Suprapubic skin (tissue), 4 donors: Measurements from ENCODE around the gene TMEM267.

Source experiments
- CTCF ChIP-seq, 2 donors: fragments of 200-600 bp in 1 of 2; fragments of 450-650 bp in 1 of 2; sonication (generic) in 1 of 2; IDR thresholded peaks; one replicate each; pipeline ENCODE4 v1.5.1; 2016 to 2019; ENCODE audit warnings: antibody characterized with exemption in 2 of 2, mild to moderate bottlenecking in 1 of 2, moderate library complexity in 1 of 2
- EP300 ChIP-seq: sonication (generic); formaldehyde crosslinking; IDR thresholded peaks from one replicate; pipeline ENCODE4 v1.6.1; 2017; ENCODE audit warnings: antibody characterized with exemption
- POLR2A ChIP-seq, 2 donors: fragments of 450-650 bp; IDR thresholded peaks; one replicate each; pipeline ENCODE4 v1.6.1; 2017; ENCODE audit warnings: antibody characterized with exemption in 2 of 2, mild to moderate bottlenecking in 2 of 2, moderate library complexity in 2 of 2
- POLR2AphosphoS5 ChIP-seq, 3 donors: sonication (generic); formaldehyde crosslinking; IDR thresholded peaks; one replicate each; pipeline ENCODE4 v1.6.1; 2017; ENCODE audit warnings: antibody characterized with exemption in 3 of 3

GRCh38 chr5:43497311-43498104, 13.8 kb upstream of the TMEM267 start:
- TF ChIP-seq CTCF (IDR thresholded peaks at IDR 0.05) (no peak), POLR2A (IDR thresholded peaks at IDR 0.05) (no peak), EP300 (no peak), POLR2AphosphoS5 (IDR thresholded peaks at IDR 0.05) (no peak)
